WTC11 (cell line): ENCODE measurements around the gene ZBTB37. TPM values are rescaled to one million over a fixed set of nuclear protein-coding genes. Genes with fewer than 3 reads are reported as not detected.

Source experiments
- ATAC-seq: fragments of 200-7000 bp; cut with Tn5 transposase; 2 replicates; pipeline ENCODE4 v1.10.0; 2021; ENCODE audit warnings: mild to moderate bottlenecking, moderate library complexity
- CTCF ChIA-PET: fragments of 300-600 bp; sonication (Branson Sonifier 250); formaldehyde crosslinking; loops from one replicate; lab custom pipeline; 2021; ENCODE audit warnings: antibody characterized with exemption; lab: Charles Lee
- POLR2A ChIA-PET: fragments of 350-600 bp; sonication (Branson Sonifier 250); formaldehyde crosslinking; loops from one replicate; lab custom pipeline; 2021; ENCODE audit warnings: antibody characterized with exemption; lab: Charles Lee
- DNase-seq: peaks from one replicate; pipeline ENCODE4 v3.0.0; 2021; ENCODE audit warnings: low spot score
- H3K27ac Mint-ChIP-seq: 2 replicates; pipeline ENCODE4 v1.8.0; 2021; ENCODE audit warnings: mixed read lengths
- H3K27me3 Mint-ChIP-seq: 2 replicates; pipeline ENCODE4 v1.8.0; 2021; ENCODE audit warnings: low read depth, mild to moderate bottlenecking, moderate library complexity, mixed read lengths
- H3K36me3 Mint-ChIP-seq: 2 replicates; pipeline ENCODE4 v1.8.0; 2021; ENCODE audit warnings: mixed read lengths
- H3K4me1 Mint-ChIP-seq: 2 replicates; pipeline ENCODE4 v1.8.0; 2022; ENCODE audit warnings: mixed read lengths
- H3K4me3 Mint-ChIP-seq: 2 replicates; pipeline ENCODE4 v1.8.0; 2021; ENCODE audit warnings: mild to moderate bottlenecking, moderate library complexity, mixed read lengths
- H3K9me3 Mint-ChIP-seq: 2 replicates; pipeline ENCODE4 v1.8.0; 2021; ENCODE audit warnings: mixed read lengths
- AR ChIP-seq: fragments of 250-450 bp; sonication (Bioruptor Pico); IDR thresholded peaks from 2 replicates; pipeline ENCODE4 v1.9.0; 2021; ENCODE audit warnings: mild to moderate bottlenecking
- CREB1 ChIP-seq: sonication (generic); formaldehyde crosslinking; IDR thresholded peaks from 2 replicates; pipeline ENCODE4 v1.8.0; 2023; ENCODE audit warnings: mild to moderate bottlenecking, missing genetic modification reagents
- GTF2I ChIP-seq: fragments of 250-450 bp; sonication (Bioruptor Pico); conservative IDR thresholded peaks from 2 replicates; pipeline ENCODE4 v1.4.0; 2021; ENCODE audit warnings: mild to moderate bottlenecking
- NR2C2 ChIP-seq: sonication (generic); formaldehyde crosslinking; IDR thresholded peaks from 2 replicates; pipeline ENCODE4 v1.8.0; 2022; ENCODE audit warnings: mild to moderate bottlenecking, missing genetic modification reagents
- OVOL2 ChIP-seq: fragments of 250-450 bp; sonication (Bioruptor Pico); IDR thresholded peaks from 2 replicates; pipeline ENCODE4 v1.9.0; 2021; ENCODE audit warnings: mild to moderate bottlenecking, borderline replicate concordance
- RORB ChIP-seq: fragments of 250-450 bp; sonication (Bioruptor Pico); IDR thresholded peaks from 2 replicates; pipeline ENCODE4 v1.9.0; 2021; ENCODE audit warnings: mild to moderate bottlenecking
- SMAD4 ChIP-seq: sonication (generic); formaldehyde crosslinking; IDR thresholded peaks from 2 replicates; pipeline ENCODE4 v1.8.0; 2022; ENCODE audit warnings: mild to moderate bottlenecking, missing genetic modification reagents
- TEAD4 ChIP-seq: sonication (generic); formaldehyde crosslinking; IDR thresholded peaks from 2 replicates; pipeline ENCODE4 v1.8.0; 2022; ENCODE audit warnings: mild to moderate bottlenecking, missing genetic modification reagents
- total RNA-seq: library from RNA; stranded (reverse); gene quantifications from 3 replicates; pipeline ENCODE4 v1.2.3, GENCODE V29; 2021
- TF ChIP-seq, protein P1 (sequence below): sonication (generic); formaldehyde crosslinking; IDR thresholded peaks from 2 replicates; pipeline ENCODE4 v1.8.0; 2023; ENCODE audit warnings: missing genetic modification reagents, mild to moderate bottlenecking, borderline replicate concordance
- TF ChIP-seq, protein P2 (sequence below): sonication (generic); formaldehyde crosslinking; IDR thresholded peaks from 2 replicates; pipeline ENCODE4 v1.8.1; 2022; ENCODE audit warnings: low read depth, mild to moderate bottlenecking, moderate library complexity, missing genetic modification reagents, borderline replicate concordance
- TF ChIP-seq, protein P3 (sequence below): sonication (generic); formaldehyde crosslinking; IDR thresholded peaks from 2 replicates; pipeline ENCODE4 v1.8.1; 2023; ENCODE audit warnings: mild to moderate bottlenecking, missing genetic modification reagents, moderate library complexity
- TF ChIP-seq, protein P4 (sequence below): sonication (generic); formaldehyde crosslinking; IDR thresholded peaks from 2 replicates; pipeline ENCODE4 v1.8.1; 2023; ENCODE audit warnings: mild to moderate bottlenecking, missing genetic modification reagents, borderline replicate concordance
- TF ChIP-seq, protein P5 (sequence below): fragments of 250-450 bp; sonication (Bioruptor Pico); IDR thresholded peaks from 2 replicates; pipeline ENCODE4 v1.8.0; 2021; ENCODE audit warnings: mild to moderate bottlenecking

Gene ZBTB37
- total RNA-seq, 1 experiment from 2014 or later, result 14.4 TPM

- TF ChIP-seq, protein P1, sequence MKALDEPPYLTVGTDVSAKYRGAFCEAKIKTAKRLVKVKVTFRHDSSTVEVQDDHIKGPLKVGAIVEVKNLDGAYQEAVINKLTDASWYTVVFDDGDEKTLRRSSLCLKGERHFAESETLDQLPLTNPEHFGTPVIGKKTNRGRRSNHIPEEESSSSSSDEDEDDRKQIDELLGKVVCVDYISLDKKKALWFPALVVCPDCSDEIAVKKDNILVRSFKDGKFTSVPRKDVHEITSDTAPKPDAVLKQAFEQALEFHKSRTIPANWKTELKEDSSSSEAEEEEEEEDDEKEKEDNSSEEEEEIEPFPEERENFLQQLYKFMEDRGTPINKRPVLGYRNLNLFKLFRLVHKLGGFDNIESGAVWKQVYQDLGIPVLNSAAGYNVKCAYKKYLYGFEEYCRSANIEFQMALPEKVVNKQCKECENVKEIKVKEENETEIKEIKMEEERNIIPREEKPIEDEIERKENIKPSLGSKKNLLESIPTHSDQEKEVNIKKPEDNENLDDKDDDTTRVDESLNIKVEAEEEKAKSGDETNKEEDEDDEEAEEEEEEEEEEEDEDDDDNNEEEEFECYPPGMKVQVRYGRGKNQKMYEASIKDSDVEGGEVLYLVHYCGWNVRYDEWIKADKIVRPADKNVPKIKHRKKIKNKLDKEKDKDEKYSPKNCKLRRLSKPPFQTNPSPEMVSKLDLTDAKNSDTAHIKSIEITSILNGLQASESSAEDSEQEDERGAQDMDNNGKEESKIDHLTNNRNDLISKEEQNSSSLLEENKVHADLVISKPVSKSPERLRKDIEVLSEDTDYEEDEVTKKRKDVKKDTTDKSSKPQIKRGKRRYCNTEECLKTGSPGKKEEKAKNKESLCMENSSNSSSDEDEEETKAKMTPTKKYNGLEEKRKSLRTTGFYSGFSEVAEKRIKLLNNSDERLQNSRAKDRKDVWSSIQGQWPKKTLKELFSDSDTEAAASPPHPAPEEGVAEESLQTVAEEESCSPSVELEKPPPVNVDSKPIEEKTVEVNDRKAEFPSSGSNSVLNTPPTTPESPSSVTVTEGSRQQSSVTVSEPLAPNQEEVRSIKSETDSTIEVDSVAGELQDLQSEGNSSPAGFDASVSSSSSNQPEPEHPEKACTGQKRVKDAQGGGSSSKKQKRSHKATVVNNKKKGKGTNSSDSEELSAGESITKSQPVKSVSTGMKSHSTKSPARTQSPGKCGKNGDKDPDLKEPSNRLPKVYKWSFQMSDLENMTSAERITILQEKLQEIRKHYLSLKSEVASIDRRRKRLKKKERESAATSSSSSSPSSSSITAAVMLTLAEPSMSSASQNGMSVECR, result no peak
- TF ChIP-seq, protein P2, sequence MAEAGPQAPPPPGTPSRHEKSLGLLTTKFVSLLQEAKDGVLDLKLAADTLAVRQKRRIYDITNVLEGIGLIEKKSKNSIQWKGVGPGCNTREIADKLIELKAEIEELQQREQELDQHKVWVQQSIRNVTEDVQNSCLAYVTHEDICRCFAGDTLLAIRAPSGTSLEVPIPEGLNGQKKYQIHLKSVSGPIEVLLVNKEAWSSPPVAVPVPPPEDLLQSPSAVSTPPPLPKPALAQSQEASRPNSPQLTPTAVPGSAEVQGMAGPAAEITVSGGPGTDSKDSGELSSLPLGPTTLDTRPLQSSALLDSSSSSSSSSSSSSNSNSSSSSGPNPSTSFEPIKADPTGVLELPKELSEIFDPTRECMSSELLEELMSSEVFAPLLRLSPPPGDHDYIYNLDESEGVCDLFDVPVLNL (CRISPR knock-in tag), result no peak
- no peak for TF ChIP-seq GTF2I (CRISPR knock-in tag)
- TF ChIP-seq SMAD4 (CRISPR knock-in tag), result no peak
- no peak for TF ChIP-seq TEAD4 (CRISPR knock-in tag)
These were observed 32.2 kb downstream of the ZBTB37 start (continued) for GRCh38 chr1:173900427-173900826.

DNA sequence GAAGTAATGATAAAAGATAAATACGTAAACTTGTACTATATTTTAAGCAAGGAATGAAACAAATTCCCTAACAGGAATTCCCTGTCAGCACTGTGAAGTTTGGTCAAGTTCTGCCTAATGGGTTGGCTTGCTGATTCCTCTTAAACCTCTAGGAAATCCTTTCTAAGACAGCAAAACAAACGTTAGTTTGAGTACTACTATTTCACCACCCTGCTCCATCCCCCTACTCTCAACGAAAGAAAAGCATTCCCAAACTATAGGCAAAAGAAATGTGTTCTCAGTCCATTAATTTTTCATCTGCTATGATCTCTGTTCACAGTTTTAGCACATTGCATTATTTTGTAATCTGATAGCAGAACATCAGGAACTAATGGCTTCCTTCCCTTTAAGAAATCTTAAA, 32.8 kb downstream of the ZBTB37 start:
- no peaks in the 10 kb centered on the region for H3K27me3 Mint-ChIP-seq
- peaks cover 3% of the 10 kb centered on the region; the same call in 1 of the 2 replicates for H3K9me3 Mint-ChIP-seq
- TF ChIP-seq OVOL2 (CRISPR knock-in tag) (no peak), RORB (no peak), AR (no peak), CREB1 (CRISPR knock-in tag) (no peak), NR2C2 (CRISPR knock-in tag) (no peak)
- TF ChIP-seq, protein P3, sequence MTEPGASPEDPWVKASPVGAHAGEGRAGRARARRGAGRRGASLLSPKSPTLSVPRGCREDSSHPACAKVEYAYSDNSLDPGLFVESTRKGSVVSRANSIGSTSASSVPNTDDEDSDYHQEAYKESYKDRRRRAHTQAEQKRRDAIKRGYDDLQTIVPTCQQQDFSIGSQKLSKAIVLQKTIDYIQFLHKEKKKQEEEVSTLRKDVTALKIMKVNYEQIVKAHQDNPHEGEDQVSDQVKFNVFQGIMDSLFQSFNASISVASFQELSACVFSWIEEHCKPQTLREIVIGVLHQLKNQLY, result no peak
- TF ChIP-seq, protein P4, sequence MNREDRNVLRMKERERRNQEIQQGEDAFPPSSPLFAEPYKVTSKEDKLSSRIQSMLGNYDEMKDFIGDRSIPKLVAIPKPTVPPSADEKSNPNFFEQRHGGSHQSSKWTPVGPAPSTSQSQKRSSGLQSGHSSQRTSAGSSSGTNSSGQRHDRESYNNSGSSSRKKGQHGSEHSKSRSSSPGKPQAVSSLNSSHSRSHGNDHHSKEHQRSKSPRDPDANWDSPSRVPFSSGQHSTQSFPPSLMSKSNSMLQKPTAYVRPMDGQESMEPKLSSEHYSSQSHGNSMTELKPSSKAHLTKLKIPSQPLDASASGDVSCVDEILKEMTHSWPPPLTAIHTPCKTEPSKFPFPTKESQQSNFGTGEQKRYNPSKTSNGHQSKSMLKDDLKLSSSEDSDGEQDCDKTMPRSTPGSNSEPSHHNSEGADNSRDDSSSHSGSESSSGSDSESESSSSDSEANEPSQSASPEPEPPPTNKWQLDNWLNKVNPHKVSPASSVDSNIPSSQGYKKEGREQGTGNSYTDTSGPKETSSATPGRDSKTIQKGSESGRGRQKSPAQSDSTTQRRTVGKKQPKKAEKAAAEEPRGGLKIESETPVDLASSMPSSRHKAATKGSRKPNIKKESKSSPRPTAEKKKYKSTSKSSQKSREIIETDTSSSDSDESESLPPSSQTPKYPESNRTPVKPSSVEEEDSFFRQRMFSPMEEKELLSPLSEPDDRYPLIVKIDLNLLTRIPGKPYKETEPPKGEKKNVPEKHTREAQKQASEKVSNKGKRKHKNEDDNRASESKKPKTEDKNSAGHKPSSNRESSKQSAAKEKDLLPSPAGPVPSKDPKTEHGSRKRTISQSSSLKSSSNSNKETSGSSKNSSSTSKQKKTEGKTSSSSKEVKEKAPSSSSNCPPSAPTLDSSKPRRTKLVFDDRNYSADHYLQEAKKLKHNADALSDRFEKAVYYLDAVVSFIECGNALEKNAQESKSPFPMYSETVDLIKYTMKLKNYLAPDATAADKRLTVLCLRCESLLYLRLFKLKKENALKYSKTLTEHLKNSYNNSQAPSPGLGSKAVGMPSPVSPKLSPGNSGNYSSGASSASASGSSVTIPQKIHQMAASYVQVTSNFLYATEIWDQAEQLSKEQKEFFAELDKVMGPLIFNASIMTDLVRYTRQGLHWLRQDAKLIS (CRISPR knock-in tag), result no peak
- TF ChIP-seq, protein P5, sequence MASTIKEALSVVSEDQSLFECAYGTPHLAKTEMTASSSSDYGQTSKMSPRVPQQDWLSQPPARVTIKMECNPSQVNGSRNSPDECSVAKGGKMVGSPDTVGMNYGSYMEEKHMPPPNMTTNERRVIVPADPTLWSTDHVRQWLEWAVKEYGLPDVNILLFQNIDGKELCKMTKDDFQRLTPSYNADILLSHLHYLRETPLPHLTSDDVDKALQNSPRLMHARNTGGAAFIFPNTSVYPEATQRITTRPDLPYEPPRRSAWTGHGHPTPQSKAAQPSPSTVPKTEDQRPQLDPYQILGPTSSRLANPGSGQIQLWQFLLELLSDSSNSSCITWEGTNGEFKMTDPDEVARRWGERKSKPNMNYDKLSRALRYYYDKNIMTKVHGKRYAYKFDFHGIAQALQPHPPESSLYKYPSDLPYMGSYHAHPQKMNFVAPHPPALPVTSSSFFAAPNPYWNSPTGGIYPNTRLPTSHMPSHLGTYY (CRISPR knock-in tag), result no peak
- no peak overlapping the region for H3K27ac Mint-ChIP-seq
- ChIA-PET POLR2A (no interaction called here), CTCF (no interaction called here)
- no peak for ATAC-seq
- no peaks in the 10 kb centered on the region; the same call in 1 of the 2 replicates for H3K36me3 Mint-ChIP-seq
- H3K4me1 Mint-ChIP-seq, result peaks cover 49% of the 10 kb centered on the region
- no peak for DNase-seq
- no peak overlapping the region for H3K4me3 Mint-ChIP-seq
